Hepatocyte (in vitro differentiated cells): ENCODE measurements around the gene KIAA1217.

Experiments
- CTCF ChIP-seq: fragments of 200-600 bp; sonication (generic); IDR thresholded peaks from 2 replicates; pipeline ENCODE4 v1.5.1; 2016; ENCODE audit warnings: antibody characterized with exemption, mild to moderate bottlenecking; ENCODE audit not compliant: poor library complexity
- EZH2 ChIP-seq: fragments of 200-600 bp; sonication (generic); IDR thresholded peaks from 2 replicates; pipeline ENCODE4 v1.6.1; 2016; ENCODE audit warnings: antibody characterized with exemption, mild to moderate bottlenecking, borderline replicate concordance
- EZH2phosphoT487 ChIP-seq: fragments of 200-600 bp; sonication (generic); IDR thresholded peaks from one replicate; pipeline ENCODE4 v1.6.1; 2018; ENCODE audit warnings: antibody characterized with exemption, mild to moderate bottlenecking, low read depth, moderate library complexity; ENCODE audit not compliant: unreplicated experiment, severe bottlenecking

GRCh38 chr10:24518411-24518810 lies 309.5 kb downstream of the KIAA1217 start:
- no peak for TF ChIP-seq EZH2phosphoT487
- TF ChIP-seq CTCF = no peak
- TF ChIP-seq EZH2 = no peak
